H1 (cell line): ENCODE measurements around the gene C17orf114.

Experiments used
- CTCF ChIA-PET: fragments of 300-600 bp; sonication (Branson Sonifier 250); formaldehyde crosslinking; loops from one replicate; lab custom pipeline; 2021; ENCODE audit not compliant: partially characterized antibody; lab: Charles Lee
- POLR2A ChIA-PET: fragments of 300-600 bp; sonication (Branson Sonifier 250); formaldehyde crosslinking; loops from one replicate; lab custom pipeline; 2021; ENCODE audit warnings: inconsistent platforms; ENCODE audit not compliant: partially characterized antibody; lab: Charles Lee
- DNase-seq, 2 experiments: peaks; one replicate each; pipeline versions ENCODE4 v3.0.0 to v3.0.0-alpha.2; 2010 to 2022; ENCODE audit warnings: low spot score in 2 of 2, low read depth in 1 of 2, mixed read lengths in 1 of 2
- FAIRE-seq: peaks from 2 replicates; lab custom pipeline; 2011; peaks lifted over from hg19 to GRCh38; lab: Jason Lieb, UNC
- H2AFZ ChIP-seq: 2 replicates; pipeline ENCODE4 v1.8.1; 2012; ENCODE audit warnings: low read length, inconsistent platforms
- H2AK5ac ChIP-seq: 2 replicates; pipeline ENCODE4 v1.6.1; 2013; ENCODE audit warnings: low read depth, low read length
- H2BK120ac ChIP-seq: replicated peaks from 2 replicates; pipeline ENCODE3; 2013; ENCODE audit warnings: low read depth, low read length, inconsistent platforms
- H2BK12ac ChIP-seq: 2 replicates; pipeline ENCODE4 v1.6.1; 2013; ENCODE audit warnings: low read depth, low read length
- H2BK15ac ChIP-seq: 2 replicates; pipeline ENCODE4 v1.6.1; 2013; ENCODE audit warnings: low read length
- H2BK20ac ChIP-seq: 2 replicates; pipeline ENCODE4 v1.6.1; 2013; ENCODE audit warnings: low read length
- H2BK5ac ChIP-seq: 2 replicates; pipeline ENCODE4 v1.6.1; 2013; ENCODE audit warnings: low read depth, low read length
- H3K14ac ChIP-seq: 2 replicates; pipeline ENCODE4 v1.6.1; 2013; ENCODE audit warnings: inconsistent platforms; ENCODE audit not compliant: insufficient read length
- H3K18ac ChIP-seq: 2 replicates; pipeline ENCODE4 v1.6.1; 2013; ENCODE audit warnings: low read length; ENCODE audit errors: extremely low read depth
- H3K23ac ChIP-seq: 2 replicates; pipeline ENCODE4 v1.6.1; 2013; ENCODE audit warnings: inconsistent platforms; ENCODE audit not compliant: insufficient read length
- H3K23me2 ChIP-seq: 2 replicates; pipeline ENCODE4 v1.6.1; 2013; ENCODE audit warnings: low read depth, low read length
- H3K27ac ChIP-seq: 2 replicates; pipeline ENCODE4 v1.6.1; 2011; ENCODE audit warnings: low read depth, low read length, inconsistent platforms
- H3K27me3 ChIP-seq, 4 experiments: replicated peaks in 1 of 4; 1 replicate in 1 of 4; 2 replicates in 3 of 4; pipeline versions ENCODE4 v1.6.1 to v1.8.1; 2011 to 2013; ENCODE audit warnings: low read length in 3 of 4, mild to moderate bottlenecking in 3 of 4, inconsistent platforms in 2 of 4, mixed read lengths in 2 of 4, moderate library complexity in 1 of 4; ENCODE audit not compliant: control insufficient read depth in 3 of 4, insufficient read depth in 3 of 4; ENCODE audit errors: extremely low read depth in 1 of 4
- H3K36me3 ChIP-seq, 4 experiments: 2 replicates each; pipeline versions ENCODE4 v1.6.1 to v1.8.1; 2011 to 2013; ENCODE audit warnings: mild to moderate bottlenecking in 4 of 4, low read length in 3 of 4, moderate library complexity in 2 of 4, control low read depth in 1 of 4, inconsistent platforms in 1 of 4; ENCODE audit not compliant: insufficient read depth in 4 of 4, control insufficient read depth in 2 of 4
- H3K4ac ChIP-seq: replicated peaks from 2 replicates; pipeline ENCODE3; 2013; ENCODE audit warnings: low read length, low read depth, mixed read lengths, inconsistent platforms; ENCODE audit not compliant: insufficient read length
- H3K4me1 ChIP-seq, 4 experiments: replicated peaks in 1 of 4; 1 replicate in 1 of 4; 2 replicates in 3 of 4; pipeline versions ENCODE4 v1.6.1 to v1.8.1; 2011 to 2013; ENCODE audit warnings: low read length in 3 of 4, inconsistent platforms in 2 of 4, mixed read lengths in 1 of 4; ENCODE audit not compliant: insufficient read depth in 4 of 4, control insufficient read depth in 3 of 4
- H3K4me2 ChIP-seq, 2 experiments: 2 replicates each; pipeline versions ENCODE4 v1.6.1 to v1.8.1; 2011 to 2013; ENCODE audit warnings: low read depth in 2 of 2, low read length in 2 of 2, control low read depth in 1 of 2, inconsistent platforms in 1 of 2, mild to moderate bottlenecking in 1 of 2; ENCODE audit not compliant: insufficient read depth in 1 of 2
- H3K4me3 ChIP-seq, 4 experiments: fragments of 200-600, 300-600 bp in 1 of 4; sonication (generic), shearing (Covaris generic), sonication (Bioruptor Twin) in 1 of 4; 2 replicates each; pipeline versions ENCODE4 v1.5.1 to v1.8.1; 2011 to 2016; ENCODE audit warnings: low read length in 4 of 4, low read depth in 3 of 4, control low read depth in 2 of 4, inconsistent platforms in 2 of 4, mild to moderate bottlenecking in 2 of 4, mixed read lengths in 1 of 4, moderate library complexity in 1 of 4; ENCODE audit not compliant: insufficient read depth in 2 of 4; ENCODE audit errors: extremely low read depth in 1 of 4
- H3K56ac ChIP-seq: replicated peaks from 2 replicates; pipeline ENCODE3; 2013; ENCODE audit warnings: low read depth, mild to moderate bottlenecking, mixed read lengths, low read length, inconsistent platforms; ENCODE audit not compliant: insufficient read length
- H3K79me1 ChIP-seq: 2 replicates; pipeline ENCODE4 v1.6.1; 2013; ENCODE audit warnings: low read depth, low read length, control low read depth
- H3K79me2 ChIP-seq, 2 experiments: 2 replicates each; pipeline versions ENCODE4 v1.6.1 to v1.8.1; 2012 to 2013; ENCODE audit warnings: low read length in 2 of 2, mild to moderate bottlenecking in 2 of 2, inconsistent platforms in 1 of 2; ENCODE audit not compliant: insufficient read depth in 2 of 2, control insufficient read depth in 1 of 2
- H3K9ac ChIP-seq, 4 experiments: replicated peaks in 1 of 4; 1 replicate in 1 of 4; 2 replicates in 3 of 4; pipeline versions ENCODE4 v1.6.1 to v1.8.1; 2011 to 2013; ENCODE audit warnings: low read depth in 3 of 4, low read length in 3 of 4, control low read depth in 2 of 4, mild to moderate bottlenecking in 2 of 4, moderate library complexity in 2 of 4, inconsistent platforms in 1 of 4; ENCODE audit errors: extremely low read depth in 1 of 4
- H3K9me3 ChIP-seq, 2 experiments: 2 replicates each; pipeline versions ENCODE4 v1.6.1 to v1.8.1; 2012 to 2013; ENCODE audit warnings: mild to moderate bottlenecking in 2 of 2, moderate library complexity in 2 of 2, control low read depth in 1 of 2, inconsistent platforms in 1 of 2, low read depth in 1 of 2, low read length in 1 of 2, mixed read lengths in 1 of 2; ENCODE audit not compliant: insufficient read depth in 2 of 2
- H4K20me1 ChIP-seq, 2 experiments: replicated peaks in 1 of 2; 2 replicates each; pipeline versions ENCODE3 to v1.8.1; 2011 to 2013; ENCODE audit warnings: inconsistent platforms in 2 of 2, low read length in 2 of 2, mild to moderate bottlenecking in 1 of 2; ENCODE audit not compliant: insufficient read depth in 2 of 2, control insufficient read depth in 1 of 2
- H4K5ac ChIP-seq: 2 replicates; pipeline ENCODE4 v1.6.1; 2013; ENCODE audit warnings: low read length, low read depth, mixed read lengths, inconsistent platforms; ENCODE audit not compliant: insufficient read length
- H4K8ac ChIP-seq: 2 replicates; pipeline ENCODE4 v1.8.0; 2013; ENCODE audit warnings: mild to moderate bottlenecking, moderate library complexity, low read length, inconsistent platforms; ENCODE audit not compliant: insufficient read depth; ENCODE audit errors: extremely low read depth
- H4K91ac ChIP-seq: replicated peaks from 2 replicates; pipeline ENCODE3; 2013; ENCODE audit warnings: low read length, mixed read lengths, inconsistent platforms; ENCODE audit not compliant: insufficient read length
- ATF3 ChIP-seq: IDR thresholded peaks from 2 replicates; pipeline ENCODE4 v1.6.1; 2011; ENCODE audit warnings: low read depth, mild to moderate bottlenecking, low read length; ENCODE audit not compliant: insufficient read depth
- BCL11A ChIP-seq, 2 experiments: IDR thresholded peaks; one replicate each; pipeline ENCODE4 v1.6.1; 2011; ENCODE audit warnings: low read depth in 2 of 2, low read length in 2 of 2, mild to moderate bottlenecking in 2 of 2
- BRCA1 ChIP-seq: IDR thresholded peaks from 2 replicates; pipeline ENCODE4 v1.6.1; 2012; ENCODE audit warnings: low read depth, low read length, improper control_type of control experiment
- CHD1 ChIP-seq: IDR thresholded peaks from 2 replicates; pipeline ENCODE4 v1.6.1; 2012; ENCODE audit warnings: low read depth, low read length, improper control_type of control experiment
- JUND ChIP-seq: IDR thresholded peaks from 2 replicates; pipeline ENCODE4 v1.6.1; 2011; ENCODE audit warnings: mild to moderate bottlenecking, improper control_type of control experiment, low read length
- KDM5A ChIP-seq: fragments of 200-600 bp; IDR thresholded peaks from 2 replicates; pipeline ENCODE4 v1.7.1; 2012; ENCODE audit warnings: mild to moderate bottlenecking, low read length, inconsistent platforms, mixed read lengths
- PHF8 ChIP-seq: fragments of 200-600 bp; sonication (generic); conservative IDR thresholded peaks from 2 replicates; pipeline ENCODE4 v1.7.1; 2012; ENCODE audit warnings: low read depth, mild to moderate bottlenecking, inconsistent platforms, low read length, moderate library complexity
- RBBP5 ChIP-seq: IDR thresholded peaks from 2 replicates; pipeline ENCODE4 v1.7.1; 2012; ENCODE audit warnings: low read depth, mild to moderate bottlenecking, inconsistent platforms, low read length, moderate library complexity, borderline replicate concordance
- SP4 ChIP-seq: IDR thresholded peaks from 2 replicates; pipeline ENCODE4 v1.6.1; 2012; ENCODE audit warnings: low read length, inconsistent platforms
- TBP ChIP-seq: IDR thresholded peaks from 2 replicates; pipeline ENCODE4 v1.6.1; 2011; ENCODE audit warnings: low read depth, low read length, improper control_type of control experiment
- TCF12 ChIP-seq: IDR thresholded peaks from 2 replicates; pipeline ENCODE4 v1.6.1; 2011; ENCODE audit warnings: low read depth, mild to moderate bottlenecking, low read length
- TEAD4 ChIP-seq: IDR thresholded peaks from 2 replicates; pipeline ENCODE4 v1.6.1; 2012; ENCODE audit warnings: low read depth, low read length, inconsistent platforms, mixed read lengths
- WGBS, 2 experiments: shearing (Covaris generic) in 1 of 2; methylation state at CpG; one replicate each; pipeline versions ENCODE4 v1.1.6 to v1.1.7; 2013 to 2015; ENCODE audit warnings: low lambda C conversion rate in 2 of 2, mixed read lengths in 2 of 2, inconsistent platforms in 1 of 2, low coverage in 1 of 2, missing lambda C conversion rate in 1 of 2; ENCODE audit not compliant: insufficient replicate concordance in 2 of 2, insufficient coverage in 1 of 2, insufficient read length in 1 of 2; ENCODE audit errors: extremely low coverage in 1 of 2, missing lambda C conversion rate in 1 of 2; 5-methylcytosine and 5-hydroxymethylcytosine counted together

Gene C17orf114

DNA sequence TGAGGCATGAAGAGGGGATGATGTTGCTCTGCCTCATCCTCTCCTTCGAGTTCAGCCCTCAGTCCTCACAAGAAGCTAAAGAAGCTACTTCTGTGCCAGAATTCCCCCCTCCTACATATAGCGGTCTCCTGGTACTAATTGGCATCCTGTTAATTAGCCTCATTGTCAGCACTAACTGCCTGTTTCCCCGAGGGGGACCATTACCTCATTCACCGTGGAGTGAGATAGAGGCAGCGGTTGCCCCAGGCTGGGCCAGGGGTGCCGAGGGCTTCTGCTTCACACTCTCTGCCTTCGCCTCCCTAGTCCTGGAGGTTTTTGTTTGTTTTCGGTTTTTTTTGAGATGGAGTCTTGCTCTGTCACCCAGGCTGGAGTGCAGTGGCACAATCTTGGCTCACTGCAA lies 25.3 kb upstream of the C17orf114 start:
- no peak overlapping the region for H3K4ac ChIP-seq
- H2BK5ac ChIP-seq: no peak overlapping the region
- no peaks in the 10 kb centered on the region for H3K27me3 ChIP-seq
- H3K14ac ChIP-seq: no peak overlapping the region
- peaks cover 0 to 3% (median 1%) of the 10 kb centered on the region in 4 experiments; a peak in 3 of 8 replicates for H3K36me3 ChIP-seq
- H3K9me3 ChIP-seq: no peaks in the 10 kb centered on the region
- no peak overlapping the region for H2BK20ac ChIP-seq
- no peaks in the 10 kb centered on the region for H3K79me1 ChIP-seq
- H3K4me2 ChIP-seq: no peak overlapping the region
- ChIA-PET CTCF (interaction anchor here (0.5 to 4.1 kb wide), 2 partner anchors 11 to 386 kb away, joined by 3 to 16 read pairs; no protein-coding TSS in a partner anchor), POLR2A (interaction anchor here (1.0 kb wide), 1 partner anchor 11 kb away, joined by 3 read pairs; no protein-coding TSS in a partner anchor)
- H3K56ac ChIP-seq: no peak overlapping the region
- no peaks in the 10 kb centered on the region for H3K79me2 ChIP-seq
- H3K4me1 ChIP-seq: no peaks in the 10 kb centered on the region
- H2AFZ ChIP-seq: no peak overlapping the region
- FAIRE-seq: no peak
- no peak overlapping the region for H3K23ac ChIP-seq
- H3K27ac ChIP-seq: no peak overlapping the region
- H2BK15ac ChIP-seq: no peak overlapping the region
- 89% methylated on average over 8 of the region's 8 CpGs; no CpG with 5 or more reads in 1 of the 2 experiments for WGBS, 2 experiments
- H4K8ac ChIP-seq: no peak overlapping the region; the same call in 1 of the 2 replicates
- H2BK12ac ChIP-seq: no peak overlapping the region
- TF ChIP-seq SP4: no peak
- TF ChIP-seq CHD1: no peak
- no peak for TF ChIP-seq KDM5A
- no peak for TF ChIP-seq ATF3
- no peak for TF ChIP-seq JUND
- TF ChIP-seq BCL11A (IDR thresholded peaks at IDR 0.05; ENCODE audit: low read depth in 2 of 2, low read length in 2 of 2): no peak
- no peak for TF ChIP-seq TEAD4
- no peak for TF ChIP-seq BRCA1
- no peak for TF ChIP-seq RBBP5
- TF ChIP-seq TBP: no peak
- TF ChIP-seq PHF8: no peak
- TF ChIP-seq TCF12: no peak
- H3K4me3 ChIP-seq: no peak overlapping the region
- no peaks in the 10 kb centered on the region for H3K23me2 ChIP-seq
- H4K91ac ChIP-seq: no peak overlapping the region
- no peak overlapping the region; a peak in 1 of 7 replicates for H3K9ac ChIP-seq
- H3K18ac ChIP-seq: no peak overlapping the region
- no peak overlapping the region for H2BK120ac ChIP-seq
- no peak overlapping the region for H4K5ac ChIP-seq
- DNase-seq: no peak
- H4K20me1 ChIP-seq: peaks cover 0 to 2% of the 10 kb centered on the region in 2 experiments
- no peak overlapping the region; the same call in 1 of the 2 replicates for H2AK5ac ChIP-seq
